HG03342 (cell line): Measurements from ENCODE around the gene SOX18.
A peak's percentile ranks its signal among the peaks of the same experiment; 100 is the strongest.

Experiments
- ATAC-seq: cut with Tn5 transposase; IDR thresholded peaks from one replicate; pipeline ENCODE4 v1.9.1; 2021; ENCODE audit warnings: mild to moderate bottlenecking, moderate library complexity; ENCODE audit not compliant: unreplicated experiment

The SOX18 gene

GRCh38 chr20:64080813-64081623 lies 31.6 kb upstream of the SOX18 start:
- ATAC-seq = no peak

GRCh38 chr20:64080013-64080812 lies 30.8 kb upstream of the SOX18 start, which contains the start of gene OPRL1:
TSS of gene OPRL1 (plus strand) at chr20:64080082. CDS start at chr20:64092721, 12,639 bp downstream.
- ATAC-seq = no peak

GRCh38 chr20:64079273-64080012 lies 30.0 kb upstream of the SOX18 start, which contains the start of gene RGS19:
TSS of gene RGS19 (minus strand) at chr20:64079518. CDS start at chr20:64076886, 2,632 bp downstream.
- peak; percentile 45 for ATAC-seq

- no peak for ATAC-seq
Measured at GRCh38 chr20:64078934-64079272, 29.5 kb upstream of the SOX18 start.

- ATAC-seq = no peak
Measured at GRCh38 chr20:64077876-64078551, 28.6 kb upstream of the SOX18 start.

GRCh38 chr20:64077541-64077875 lies 28.1 kb upstream of the SOX18 start:
- ATAC-seq = no peak

- no peak for ATAC-seq
Measured at GRCh38 chr20:64077094-64077493, 27.7 kb upstream of the SOX18 start.

GRCh38 chr20:64076061-64076997 lies 26.9 kb upstream of the SOX18 start:
- no peak for ATAC-seq

GRCh38 chr20:64075556-64075955 lies 26.1 kb upstream of the SOX18 start:
- no peak for ATAC-seq

- ATAC-seq = no peak
Measured at GRCh38 chr20:64074963-64075362, 25.5 kb upstream of the SOX18 start.

GRCh38 chr20:64074184-64074789 lies 24.8 kb upstream of the SOX18 start:
- ATAC-seq = no peak

GRCh38 chr20:64073476-64074183 lies 24.2 kb upstream of the SOX18 start:
- no peak for ATAC-seq

- no peak for ATAC-seq
Measured at GRCh38 chr20:64072498-64073063, 23.1 kb upstream of the SOX18 start.

GRCh38 chr20:64071341-64072332 lies 22.2 kb upstream of the SOX18 start:
- no peak for ATAC-seq

GRCh38 chr20:64070244-64070993 lies 21.0 kb upstream of the SOX18 start:
- ATAC-seq = no peak

- ATAC-seq = no peak
Measured at GRCh38 chr20:64069614-64070243, 20.3 kb upstream of the SOX18 start.
